HG02938 (cell line): ENCODE measurements around the gene MTCH1.
"Not testable (repeated sequence)": the region's sequence is repeated elsewhere in the genome, so short reads cannot be mapped to it uniquely, and the experiment has no call there.

Experiments
- ATAC-seq: cut with Tn5 transposase; IDR thresholded peaks from one replicate; pipeline ENCODE4 v1.9.1; 2021; ENCODE audit warnings: mild to moderate bottlenecking, moderate library complexity; ENCODE audit not compliant: unreplicated experiment

Gene MTCH1

DNA sequence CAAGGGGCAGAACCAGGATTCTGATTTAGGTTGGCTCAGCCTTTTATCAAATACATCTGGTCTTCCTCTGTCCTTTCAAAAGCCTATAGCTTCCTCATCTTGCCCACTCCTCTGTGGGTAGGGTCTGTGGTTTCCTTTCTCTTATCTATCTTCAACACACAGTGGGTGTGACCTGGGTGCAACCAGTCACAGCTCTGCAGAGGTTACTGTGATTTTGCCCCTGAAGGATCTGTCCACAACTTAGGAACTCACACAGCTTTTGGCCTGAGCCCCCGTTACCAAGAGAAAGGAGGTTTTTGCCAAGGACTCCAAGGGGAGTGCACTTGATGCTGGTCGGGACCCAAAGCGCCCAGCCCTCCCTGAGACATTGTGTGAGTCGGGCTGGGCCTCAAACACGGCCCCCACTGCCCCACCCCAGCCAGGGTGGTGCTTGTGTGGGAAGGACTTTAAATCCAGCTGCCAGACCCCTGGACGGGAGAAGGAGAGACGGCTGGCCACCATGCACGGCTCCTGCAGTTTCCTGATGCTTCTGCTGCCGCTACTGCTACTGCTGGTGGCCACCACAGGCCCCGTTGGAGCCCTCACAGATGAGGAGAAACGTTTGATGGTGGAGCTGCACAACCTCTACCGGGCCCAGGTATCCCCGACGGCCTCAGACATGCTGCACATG lies 31.6 kb downstream of the MTCH1 start, which contains the start of gene PI16:
PI16 (plus strand) TSS at position 477 of the 670 bp plus-strand sequence; CDS start at position 500, 23 bp downstream.
- ATAC-seq = no peak

DNA sequence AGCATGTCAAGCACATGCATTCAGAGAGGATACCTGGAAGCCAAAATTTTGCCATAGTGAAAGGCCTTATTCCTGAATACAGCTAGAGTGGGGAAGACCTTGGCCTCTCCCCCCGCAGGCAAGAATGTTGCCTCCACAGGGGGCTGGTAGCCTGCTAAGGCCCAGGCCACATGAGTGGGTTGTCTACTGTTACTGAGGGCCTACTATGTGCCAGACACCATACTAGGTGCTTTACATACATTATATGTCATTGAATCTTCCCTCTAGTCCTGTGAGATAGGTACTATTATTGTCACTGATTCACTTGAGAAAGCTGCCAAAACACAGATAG lies 32.1 kb downstream of the MTCH1 start:
- ATAC-seq = no peak

DNA sequence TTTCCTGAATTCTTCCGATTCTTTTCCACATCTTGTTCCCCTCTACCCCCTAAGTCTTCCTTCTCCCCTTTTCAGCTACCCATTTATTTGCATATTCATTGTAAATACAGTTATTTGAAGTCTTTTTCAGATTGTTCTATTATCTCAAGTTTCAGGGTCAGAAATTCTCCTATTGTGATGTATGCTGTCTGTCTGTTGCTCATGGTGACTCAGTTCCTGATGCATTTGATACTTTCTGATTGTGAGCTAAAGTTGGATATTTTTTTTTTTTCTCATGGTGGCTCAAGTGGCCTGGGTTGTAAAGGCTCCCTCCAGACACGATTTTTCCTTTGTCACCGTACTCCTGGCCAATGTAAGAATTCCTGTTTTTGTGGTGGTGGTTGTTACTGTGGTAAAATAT lies 36.4 kb downstream of the MTCH1 start:
- no peak for ATAC-seq

DNA sequence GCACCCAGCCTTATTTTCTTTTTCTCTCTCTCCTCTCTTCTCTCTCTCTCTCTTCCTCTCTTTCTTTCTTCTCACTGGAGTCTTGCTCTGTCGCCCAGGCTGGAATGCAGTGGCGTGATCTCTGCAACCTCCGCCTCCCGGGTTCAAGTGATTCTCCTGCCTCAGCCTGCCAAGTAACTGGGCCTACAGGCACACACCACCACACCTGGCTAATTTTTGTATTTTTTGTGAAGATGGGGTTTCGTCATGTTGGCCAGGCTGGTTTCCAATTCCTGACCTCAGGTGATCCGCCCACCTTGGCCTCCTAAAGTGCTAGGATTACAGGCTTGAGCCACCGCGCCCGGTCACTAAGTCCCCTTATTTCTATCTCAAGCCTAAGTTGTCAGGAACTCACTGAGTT lies 36.9 kb downstream of the MTCH1 start:
- ATAC-seq = not testable (repeated sequence)

DNA sequence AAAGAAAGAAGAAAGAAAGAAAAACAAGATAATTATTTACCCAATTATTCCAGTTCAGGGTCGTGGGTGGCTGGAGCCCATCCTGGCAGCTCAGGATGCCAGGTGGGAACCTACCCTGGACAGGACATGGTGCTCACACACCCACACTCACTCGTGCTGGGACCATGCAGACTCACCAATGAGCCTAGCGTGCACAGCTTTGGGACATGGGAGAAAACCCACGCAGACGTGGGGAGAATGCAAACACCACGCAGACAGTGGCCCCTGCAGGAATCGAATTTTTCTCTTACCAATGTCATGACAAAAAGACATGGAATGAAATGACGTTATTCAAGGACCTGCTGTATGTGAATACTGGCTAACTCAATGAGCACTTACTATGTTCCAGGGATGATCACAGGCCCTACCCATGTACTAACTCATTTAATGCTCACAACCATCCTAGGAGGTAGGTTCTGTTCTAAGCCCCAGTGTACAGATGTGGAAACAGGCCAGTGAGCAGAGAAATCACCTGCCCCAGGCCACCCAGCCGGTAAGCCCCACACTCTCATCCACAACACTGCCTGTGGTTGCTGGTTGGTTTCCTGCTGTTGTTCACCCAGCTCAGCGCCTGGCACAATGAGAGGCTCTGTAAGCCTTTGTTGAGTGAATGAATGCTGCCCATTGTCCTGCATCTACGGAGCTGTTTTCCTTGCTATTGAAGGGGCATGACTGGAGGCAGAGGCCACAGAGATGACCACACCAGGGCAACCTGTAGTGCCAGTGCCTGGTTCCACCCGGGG lies 38.2 kb downstream of the MTCH1 start:
- ATAC-seq = no peak

DNA sequence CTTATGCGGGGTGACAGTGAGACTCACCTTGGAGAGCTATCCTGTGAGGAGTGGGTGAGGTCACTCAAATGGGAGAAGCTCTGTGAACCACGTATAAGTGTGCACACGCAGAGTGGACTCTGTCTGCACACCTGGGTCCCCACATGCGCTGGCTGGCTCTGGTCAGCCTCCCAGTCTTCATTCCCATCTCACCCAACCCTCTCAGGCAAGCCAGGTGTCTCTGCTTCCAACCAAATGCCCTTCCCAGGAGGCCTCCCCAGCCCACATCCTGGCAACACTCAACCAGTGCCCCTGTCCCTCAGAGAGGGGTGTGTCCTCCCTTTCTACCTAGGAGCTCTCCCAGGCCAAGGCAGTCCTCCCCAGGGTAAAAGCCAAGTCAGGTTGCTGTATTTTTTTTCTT lies 39.5 kb downstream of the MTCH1 start:
- ATAC-seq = no peak

DNA sequence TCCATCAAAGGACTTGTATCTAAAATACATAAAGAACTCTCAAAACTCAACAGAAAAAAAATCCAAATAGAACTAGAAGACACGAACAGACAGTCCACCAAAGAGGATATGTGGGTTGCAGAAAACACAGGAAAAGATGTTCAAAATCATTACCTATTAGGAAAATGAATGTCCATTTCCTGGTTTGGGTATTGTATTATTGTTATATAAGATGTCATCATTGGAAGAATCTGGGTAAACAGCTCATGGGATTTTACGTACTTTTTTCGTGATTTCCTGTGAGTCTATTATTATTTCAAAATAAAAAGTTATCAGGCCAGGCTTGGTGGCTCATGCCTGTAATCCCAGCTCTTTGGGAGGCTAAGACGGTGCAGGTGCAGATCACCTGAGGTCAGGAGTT lies 40.7 kb downstream of the MTCH1 start:
- no peak for ATAC-seq

DNA sequence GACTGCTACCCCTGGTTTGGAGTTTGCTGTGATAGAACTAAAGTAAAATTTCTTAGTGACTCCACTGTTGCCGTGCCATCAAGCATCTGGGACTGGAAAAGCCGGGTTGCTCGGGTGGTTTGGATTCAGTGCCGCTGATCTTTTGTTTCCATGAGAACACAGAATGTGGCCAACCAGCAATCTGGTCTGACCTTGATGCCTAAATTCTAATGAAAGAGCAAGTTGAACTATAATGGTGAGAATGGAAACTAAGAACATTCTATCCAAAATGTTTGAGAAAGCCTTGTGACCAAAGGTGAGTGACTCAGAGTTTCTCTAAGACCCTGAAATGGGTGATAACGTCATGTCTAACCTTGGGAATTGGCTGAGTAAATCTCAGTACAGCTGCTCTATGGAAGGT lies 41.3 kb downstream of the MTCH1 start:
- no peak for ATAC-seq

DNA sequence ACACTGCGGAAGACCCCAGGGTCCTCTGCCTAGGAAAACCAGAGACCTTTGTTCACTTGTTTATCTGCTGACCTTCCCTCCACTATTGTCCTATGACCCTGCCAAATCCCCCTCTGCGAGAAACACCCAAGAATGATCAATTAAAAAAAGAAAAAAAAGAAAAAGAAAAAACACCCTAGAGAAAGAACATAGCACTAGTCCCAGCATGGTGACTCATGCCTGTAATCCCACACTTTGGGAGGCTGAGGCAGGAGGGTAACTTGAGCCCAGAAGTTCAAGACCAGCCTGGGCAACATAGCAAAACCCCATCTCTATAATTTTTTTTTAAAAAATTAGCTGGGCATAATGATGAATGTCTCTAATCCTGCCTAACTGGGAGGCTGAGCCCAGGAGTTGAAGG lies 43.7 kb downstream of the MTCH1 start:
- ATAC-seq = not testable (repeated sequence)

DNA sequence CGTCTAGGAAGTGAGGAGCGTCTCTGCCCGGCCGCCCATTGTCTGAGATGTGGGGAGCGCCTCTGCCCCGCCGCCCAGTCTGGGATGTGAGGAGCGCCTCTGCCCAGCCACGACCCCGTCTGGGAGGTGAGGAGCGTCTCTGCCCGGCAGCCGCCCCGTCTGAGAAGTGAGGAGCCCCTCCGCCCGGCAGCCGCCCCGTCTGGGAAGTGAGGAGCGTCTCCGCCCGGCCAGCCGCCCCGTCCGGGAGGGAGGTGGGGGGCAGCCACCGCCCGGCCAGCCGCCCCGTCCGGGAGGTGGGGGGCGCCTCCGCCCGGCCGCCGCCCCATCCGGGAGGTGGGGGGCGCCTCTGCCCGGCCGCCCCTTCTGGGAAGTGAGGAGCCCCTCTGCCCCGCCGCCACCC lies 44.4 kb downstream of the MTCH1 start:
- ATAC-seq = not testable (repeated sequence)

DNA sequence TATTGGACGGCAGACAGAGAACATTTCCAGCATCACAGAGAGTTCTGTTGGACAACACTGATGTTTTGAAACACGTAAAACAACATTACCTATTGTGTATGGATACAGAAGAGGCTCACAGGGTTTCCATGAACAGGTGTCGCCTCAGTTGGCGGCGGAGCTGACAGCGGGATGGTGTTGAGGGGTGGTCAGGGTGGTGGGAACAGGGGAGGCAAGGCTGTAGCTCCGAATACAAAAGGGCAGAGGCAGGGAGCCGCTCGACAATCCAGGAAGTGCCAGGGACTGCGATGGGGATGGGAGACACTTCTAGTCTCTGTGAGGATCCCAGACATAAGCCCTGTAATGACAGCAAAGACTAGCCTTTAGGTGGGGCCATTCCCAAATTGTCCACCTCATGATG lies 46.0 kb downstream of the MTCH1 start:
- no peak for ATAC-seq

DNA sequence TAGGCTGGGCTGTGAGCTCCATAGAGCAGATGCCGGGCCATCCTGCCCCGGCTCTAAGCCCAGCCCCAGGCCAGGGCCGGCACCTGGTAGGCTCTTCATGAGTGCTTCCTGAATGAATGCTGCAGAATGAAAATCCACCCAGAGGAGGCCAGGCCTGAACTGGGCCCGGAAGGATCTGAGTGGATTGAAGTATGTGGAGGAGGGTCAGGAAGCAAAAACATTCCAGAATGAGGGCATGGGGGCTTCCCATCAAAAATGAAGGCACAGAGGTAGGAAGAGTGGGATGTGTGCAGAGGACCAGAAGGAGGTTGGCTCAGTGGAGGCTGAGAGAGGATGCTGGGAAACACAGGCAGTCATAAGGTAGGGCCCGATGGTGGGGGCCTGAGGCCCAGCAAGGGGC lies 47.0 kb downstream of the MTCH1 start:
- ATAC-seq = not testable (repeated sequence)

DNA sequence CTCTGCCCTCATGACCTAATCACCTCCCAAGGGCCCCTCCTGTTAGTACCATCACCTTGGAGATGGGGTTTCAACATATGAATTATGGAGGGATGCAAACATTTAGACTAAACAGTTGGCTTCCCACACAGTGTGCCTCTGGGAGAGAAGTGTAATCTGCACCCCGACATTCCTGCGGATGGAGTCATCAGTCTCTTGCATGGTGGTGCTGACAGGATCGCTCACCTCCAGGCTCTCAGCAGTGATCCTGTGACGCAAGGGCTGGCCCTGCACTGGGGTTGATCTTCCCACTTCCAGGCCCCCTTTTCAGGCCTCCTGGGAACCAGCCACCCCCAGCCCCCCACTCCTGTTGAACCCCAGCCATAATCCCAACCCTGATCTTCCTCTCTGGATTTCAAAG lies 47.5 kb downstream of the MTCH1 start:
- ATAC-seq = no peak

DNA sequence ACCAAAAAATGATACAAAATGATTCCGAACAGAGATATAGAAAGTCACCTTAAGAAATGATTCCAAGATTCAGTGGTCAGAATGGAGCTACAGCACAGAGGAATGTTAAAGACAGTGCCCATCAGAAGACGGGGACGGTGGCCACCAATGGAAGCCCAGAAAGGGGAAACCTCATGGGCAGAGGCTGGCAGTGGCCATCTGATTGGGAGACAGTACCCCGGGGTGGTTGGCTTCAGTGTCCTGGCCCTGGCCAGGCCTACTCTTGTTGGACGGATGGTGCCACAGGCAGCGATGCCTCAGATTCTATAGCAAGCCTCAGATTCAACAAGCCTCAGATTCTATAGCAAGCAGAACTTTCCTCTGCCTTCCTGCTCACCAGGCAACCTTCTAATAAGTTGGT lies 48.1 kb downstream of the MTCH1 start:
- no peak for ATAC-seq

DNA sequence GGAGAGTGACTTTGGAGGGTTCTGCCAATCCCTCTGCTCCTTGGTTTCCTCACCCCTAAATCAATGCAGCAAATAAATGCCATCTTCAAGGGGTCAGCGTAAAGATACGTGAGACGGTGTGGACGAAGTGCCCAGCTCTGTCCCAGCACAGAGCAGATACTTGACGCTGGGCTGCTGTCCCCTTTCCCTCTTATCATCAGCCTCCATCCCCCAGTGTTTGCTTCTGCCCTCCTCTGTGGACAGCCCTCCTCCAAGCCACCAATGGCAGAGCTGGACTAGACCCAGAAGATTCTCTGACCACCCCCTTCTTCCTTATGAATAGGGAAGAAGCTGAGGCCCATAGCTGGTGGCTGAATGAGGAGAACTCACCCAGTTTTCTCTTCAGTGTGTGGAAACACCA lies 49.2 kb downstream of the MTCH1 start:
- no peak for ATAC-seq

DNA sequence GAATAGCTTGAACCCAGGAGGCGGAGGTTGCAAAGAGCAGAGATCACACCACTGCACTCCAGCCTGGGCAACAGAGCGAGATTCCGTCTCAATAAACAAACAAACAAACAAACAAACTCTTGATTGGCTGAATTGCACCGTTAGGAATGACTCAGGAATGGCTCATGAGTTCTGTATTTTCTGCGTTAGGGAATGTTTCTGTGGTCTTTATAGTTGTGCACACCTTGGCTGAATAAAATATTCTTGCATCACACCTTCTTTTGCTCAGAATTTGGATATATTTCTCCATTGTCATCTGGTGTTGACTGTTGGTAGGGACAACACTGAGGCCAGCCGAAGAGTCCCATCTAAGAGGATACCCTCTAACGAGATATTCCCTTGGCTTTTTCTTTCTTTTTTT lies 51.1 kb downstream of the MTCH1 start:
- ATAC-seq = no peak

DNA sequence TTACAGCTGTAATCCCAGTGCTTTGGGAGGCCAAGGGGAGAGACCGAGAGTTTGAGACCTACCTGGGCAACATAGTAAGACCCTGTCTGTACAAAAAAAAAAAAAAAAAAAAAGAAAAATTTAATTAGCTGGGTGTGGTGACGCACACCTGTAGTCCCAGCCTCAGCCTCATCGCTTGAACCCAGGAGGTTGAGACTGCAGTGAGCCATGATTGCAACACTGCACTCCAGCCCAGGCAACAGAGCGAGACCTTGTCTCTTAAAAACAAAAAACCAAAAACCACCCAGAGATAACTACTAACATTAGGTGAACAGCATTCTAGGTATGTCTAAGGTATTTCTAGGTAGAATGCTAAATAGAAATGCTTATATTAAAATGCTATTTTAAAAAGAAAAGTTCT lies 52.5 kb downstream of the MTCH1 start:
- ATAC-seq = no peak

DNA sequence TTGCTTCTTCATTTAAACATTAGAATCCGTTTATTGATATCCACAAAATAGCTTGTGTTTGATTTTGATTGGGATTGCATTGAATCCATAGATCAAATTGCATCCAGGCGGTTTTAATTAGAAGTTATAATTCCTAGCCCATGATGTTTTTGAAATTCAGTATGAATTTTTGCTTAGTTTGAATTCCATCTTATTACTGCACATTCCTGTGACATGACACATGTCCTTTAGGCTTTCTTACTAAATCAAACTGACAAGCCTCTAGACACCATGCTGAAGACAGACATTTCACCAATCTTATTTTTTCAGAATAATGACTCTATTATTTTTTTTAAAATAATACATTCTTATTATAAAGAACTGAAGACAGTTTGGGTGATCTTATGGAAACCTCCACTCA lies 52.9 kb downstream of the MTCH1 start:
- ATAC-seq = no peak

DNA sequence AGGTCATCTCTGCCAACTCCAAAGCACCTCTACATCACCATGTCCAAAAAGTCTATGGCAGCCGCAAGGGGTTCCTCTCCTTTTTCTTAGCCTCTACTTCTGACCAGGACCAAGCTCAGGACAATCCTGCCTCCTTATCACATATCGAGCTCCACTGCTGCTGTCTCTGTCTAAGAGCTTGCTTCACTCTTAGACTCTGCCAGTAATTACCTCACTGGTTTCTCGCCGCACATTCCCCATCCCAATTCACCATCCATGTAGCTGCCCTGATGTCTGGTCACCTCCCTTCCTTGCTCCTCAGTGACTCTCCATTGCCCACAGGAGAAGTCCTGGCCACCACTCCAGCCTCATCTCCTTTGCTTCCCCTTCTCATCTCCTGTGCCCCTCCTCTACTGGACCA lies 55.5 kb downstream of the MTCH1 start:
- ATAC-seq = no peak

DNA sequence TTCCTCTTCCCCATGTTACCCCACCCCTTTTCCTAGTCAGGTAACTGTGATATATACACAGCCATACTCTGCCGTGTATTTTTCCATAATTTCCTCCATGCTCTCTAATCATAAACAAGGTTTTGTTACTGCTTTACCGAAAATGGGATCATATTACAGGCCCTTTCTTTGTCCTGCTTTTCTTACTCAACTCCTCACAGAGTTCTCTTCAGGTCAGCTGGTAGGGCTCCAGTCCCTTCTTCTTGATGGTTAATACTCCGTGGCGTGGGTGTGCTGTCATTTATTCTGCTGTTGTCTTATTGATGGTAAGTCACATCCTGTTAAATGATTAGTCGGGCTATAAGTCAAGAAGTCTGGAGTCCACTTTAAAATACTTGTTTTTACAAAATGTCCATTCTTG lies 56.4 kb downstream of the MTCH1 start:
- no peak for ATAC-seq

DNA sequence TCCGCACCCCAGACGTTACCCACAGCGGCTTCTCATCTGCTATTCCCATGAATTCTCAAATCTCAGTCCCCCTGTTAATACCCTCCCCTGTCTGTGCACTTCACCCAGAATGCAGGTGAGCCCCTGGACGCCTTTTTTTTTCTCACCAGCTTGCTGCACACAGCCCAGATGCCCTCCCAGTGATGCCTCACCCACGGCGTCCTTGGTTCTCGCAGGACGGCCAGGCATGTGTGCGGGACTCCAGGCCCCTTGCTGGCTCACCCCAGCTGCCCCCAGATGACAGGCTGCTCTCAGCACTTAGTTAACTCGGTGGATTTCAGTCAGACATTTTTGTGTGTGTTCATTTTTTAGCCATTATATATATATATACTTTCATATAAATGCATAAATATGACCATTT lies 56.8 kb downstream of the MTCH1 start:
- no peak for ATAC-seq

DNA sequence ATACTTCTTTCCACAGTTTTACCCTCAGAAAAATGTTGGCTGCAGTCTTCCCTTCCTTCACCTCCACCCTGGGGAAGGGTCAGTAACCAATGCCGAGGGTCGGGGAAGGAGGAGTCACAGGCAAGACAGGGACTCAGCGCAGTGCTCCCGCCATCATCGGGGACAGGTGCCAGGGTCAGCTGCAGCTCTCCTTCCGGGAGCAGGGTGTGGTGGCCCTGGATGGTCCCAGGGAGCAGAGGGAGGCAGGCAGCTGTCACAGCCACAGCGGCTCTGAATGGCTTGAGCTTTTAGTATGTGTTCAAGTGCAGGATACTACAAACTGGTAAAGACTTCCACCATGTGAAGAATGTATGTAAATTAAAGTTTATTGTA lies 57.5 kb downstream of the MTCH1 start:
- no peak for ATAC-seq
